HepG2 (cell line): ENCODE measurements around the gene PRR19.

Source experiments
- ATF2 ChIP-seq: sonication (generic); formaldehyde crosslinking; IDR thresholded peaks from 2 replicates; pipeline ENCODE4 v1.4.0; 2020; ENCODE audit warnings: missing genetic modification reagents
- CREB1 ChIP-seq, 2 experiments: fragments of 450-650 bp in 1 of 2; IDR thresholded peaks; 2 replicates each; pipeline ENCODE4 v1.6.1; 2016 to 2017; ENCODE audit warnings: control low read depth in 1 of 2, mild to moderate bottlenecking in 1 of 2, missing compliant biosample characterization in 1 of 2, missing genetic modification characterization in 1 of 2
- E2F5 ChIP-seq: sonication (generic); formaldehyde crosslinking; conservative IDR thresholded peaks from 2 replicates; pipeline ENCODE4 v1.4.0; 2020; ENCODE audit warnings: missing genetic modification reagents
- FOXK1 ChIP-seq: sonication (generic); formaldehyde crosslinking; IDR thresholded peaks from 2 replicates; pipeline ENCODE4 v1.4.0; 2020; ENCODE audit warnings: low read depth, missing genetic modification reagents, borderline replicate concordance
- MAX ChIP-seq: IDR thresholded peaks from 2 replicates; pipeline ENCODE4 v1.6.1; 2012; ENCODE audit warnings: inconsistent platforms
- MEF2D ChIP-seq: sonication (generic); formaldehyde crosslinking; IDR thresholded peaks from 2 replicates; pipeline ENCODE4 v1.5.1; 2020; ENCODE audit warnings: mild to moderate bottlenecking, missing genetic modification reagents
- NFYC ChIP-seq: IDR thresholded peaks from 2 replicates; pipeline ENCODE4 v1.6.1; 2016; ENCODE audit warnings: missing genetic modification reagents, missing compliant biosample characterization
- PRMT3 ChIP-seq: sonication (generic); formaldehyde crosslinking; IDR thresholded peaks from 2 replicates; pipeline ENCODE4 v1.8.1; 2022; ENCODE audit warnings: low read depth, mild to moderate bottlenecking, moderate library complexity, missing genetic modification reagents, borderline replicate concordance
- RNF2 ChIP-seq: fragments of 450-650 bp; conservative IDR thresholded peaks from 2 replicates; pipeline ENCODE4 v1.6.1; 2016; ENCODE audit warnings: low read depth
- YY1 ChIP-seq: IDR thresholded peaks from 2 replicates; pipeline ENCODE4 v1.6.1; 2011; ENCODE audit warnings: low read length, low read depth, moderate library complexity, mild to moderate bottlenecking; ENCODE audit not compliant: insufficient read depth, insufficient replicate concordance
- ZBTB8A ChIP-seq: sonication (generic); formaldehyde crosslinking; IDR thresholded peaks from 2 replicates; pipeline ENCODE4 v1.4.0; 2020; ENCODE audit warnings: mild to moderate bottlenecking, low read depth, missing genetic modification reagents, borderline replicate concordance

- TF ChIP-seq NFYC (CRISPR knock-in tag), result no peak
- no peak for TF ChIP-seq YY1
- no peak for TF ChIP-seq ATF2 (CRISPR knock-in tag)
- no peak for TF ChIP-seq E2F5 (CRISPR knock-in tag)
- no peak for TF ChIP-seq PRMT3
- TF ChIP-seq RNF2, result no peak
- TF ChIP-seq MEF2D (CRISPR knock-in tag), result no peak
- no peak for TF ChIP-seq FOXK1 (CRISPR knock-in tag)
- no peak for TF ChIP-seq MAX
- no peak for TF ChIP-seq CREB1 (IDR thresholded peaks at IDR 0.05)
- no peak for TF ChIP-seq CREB1 (CRISPR knock-in tag; IDR thresholded peaks at IDR 0.05)
- TF ChIP-seq ZBTB8A (CRISPR knock-in tag), result no peak
Observed at GRCh38 chr19:42327381-42327780, 25.4 kb downstream of the PRR19 start.
